HG03439 (cell line): ENCODE results near the gene FANCD2.
"Not testable (repeated sequence)": the region's sequence is repeated elsewhere in the genome, so short reads cannot be mapped to it uniquely, and the experiment has no call there.

ENCODE experiments used
- ATAC-seq: cut with Tn5 transposase; IDR thresholded peaks from one replicate; pipeline ENCODE4 v1.9.1; 2021; ENCODE audit warnings: mild to moderate bottlenecking, moderate library complexity; ENCODE audit not compliant: unreplicated experiment

FANCD2 gene

GRCh38 chr3:10026084-10026890 is at the start of gene FANCD2:
FANCD2 (plus strand) TSS chr3:10026437; CDS start chr3:10028658, 2,221 bp downstream.
- ATAC-seq, result peak; percentile 92

GRCh38 chr3:9976721-9977709 is 49.2 kb upstream of the FANCD2 start:
- no peak for ATAC-seq

DNA sequence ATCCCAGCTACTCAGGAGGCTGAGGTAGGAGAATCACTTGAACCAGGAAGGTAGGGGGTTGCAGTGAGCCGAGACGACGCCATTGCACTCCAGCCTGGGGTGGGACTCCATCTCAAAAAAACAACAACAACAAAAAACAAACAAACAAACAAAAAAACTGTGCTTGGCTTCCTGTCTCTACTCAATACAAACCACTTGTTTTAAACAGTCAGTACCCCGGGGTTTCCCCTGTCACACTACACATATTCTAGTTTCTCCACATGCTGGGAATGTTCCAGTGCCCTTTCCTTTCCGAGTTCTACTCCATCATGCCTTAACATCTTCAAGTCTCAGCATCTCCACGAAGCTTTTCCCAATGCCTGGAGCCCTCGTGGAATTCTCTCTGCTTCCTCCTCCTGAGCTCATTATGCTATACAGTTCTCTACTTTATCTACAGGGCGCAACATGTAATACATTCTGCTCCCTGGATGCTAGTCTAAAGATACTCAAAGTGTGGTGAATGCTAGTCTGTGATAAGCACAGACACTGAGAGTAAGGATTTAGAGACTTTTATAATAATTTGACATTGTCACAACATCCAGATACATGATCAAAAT is 47.4 kb upstream of the FANCD2 start:
- ATAC-seq, result no peak

GRCh38 chr3:9980251-9980650 is 46.0 kb upstream of the FANCD2 start:
- no peak for ATAC-seq

DNA sequence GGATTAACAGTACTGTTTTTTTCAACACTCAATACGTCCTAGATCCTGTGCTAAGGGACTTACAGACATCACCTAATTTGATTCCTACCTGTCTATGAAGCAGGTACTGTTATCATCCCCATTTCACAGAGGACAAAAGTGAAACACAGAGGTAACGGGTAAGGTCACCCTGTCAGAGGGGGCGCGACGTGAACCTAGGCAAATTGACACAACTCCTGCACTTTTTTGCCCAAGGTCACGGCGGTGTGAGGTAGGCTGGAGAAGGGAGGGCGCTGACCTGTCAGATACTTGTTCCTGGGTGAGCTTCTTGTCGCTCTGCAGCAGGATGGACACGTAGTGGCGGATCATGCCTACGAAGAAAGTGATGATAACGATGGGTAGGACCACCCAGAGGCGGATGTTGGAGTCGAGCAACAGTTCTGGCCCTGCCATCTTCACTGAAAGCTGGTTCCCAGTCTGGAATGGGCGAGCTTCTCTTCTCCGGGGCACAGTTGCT is 40.0 kb upstream of the FANCD2 start:
- peak; percentile 31 for ATAC-seq

DNA sequence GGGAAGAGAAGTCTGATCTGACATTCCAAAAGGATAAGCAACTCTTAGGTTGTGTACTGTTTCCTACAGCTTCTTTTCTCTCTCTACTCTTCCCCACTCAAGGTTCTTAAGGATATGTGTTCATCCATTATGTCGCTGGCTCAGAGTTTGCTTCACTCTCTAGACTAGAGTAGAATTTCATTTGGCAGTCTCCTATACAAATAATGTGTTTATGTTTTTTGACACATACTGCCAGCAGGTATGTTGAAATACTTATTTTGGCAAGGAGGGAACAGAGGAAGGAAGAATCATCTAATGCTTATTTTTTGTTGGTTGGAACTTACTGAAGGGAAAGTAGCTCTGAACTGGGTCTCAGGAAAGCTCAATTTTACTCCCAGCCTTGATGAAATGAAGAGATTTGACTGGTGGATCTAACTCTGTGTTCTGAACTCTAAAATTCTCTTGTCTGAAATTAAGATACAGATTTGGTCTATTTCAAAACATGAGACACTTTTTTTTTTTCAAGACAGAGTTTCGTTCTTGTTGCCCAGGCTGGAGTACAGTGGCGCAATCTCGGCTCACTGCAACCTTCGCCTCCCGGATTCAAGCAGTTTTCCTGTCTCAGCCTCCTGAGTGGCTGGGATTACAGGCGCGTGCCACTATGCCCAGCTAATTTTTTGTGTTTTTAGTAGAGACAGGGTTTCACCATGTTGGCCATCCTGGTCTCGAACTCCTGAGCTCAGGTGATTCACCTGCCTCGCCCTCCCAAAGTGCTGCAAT is 32.0 kb upstream of the FANCD2 start:
- ATAC-seq, result no peak

- ATAC-seq, result no peak
Observed at GRCh38 chr3:10000686-10001085, 25.6 kb upstream of the FANCD2 start.

GRCh38 chr3:10002951-10003350 is 23.3 kb upstream of the FANCD2 start:
- no peak for ATAC-seq

GRCh38 chr3:10004506-10004905 is 21.7 kb upstream of the FANCD2 start:
- ATAC-seq, result no peak

- no peak for ATAC-seq
Observed at GRCh38 chr3:10004960-10005564, 21.2 kb upstream of the FANCD2 start.

- no peak for ATAC-seq
Observed at GRCh38 chr3:10006048-10006761, 20.0 kb upstream of the FANCD2 start.

DNA sequence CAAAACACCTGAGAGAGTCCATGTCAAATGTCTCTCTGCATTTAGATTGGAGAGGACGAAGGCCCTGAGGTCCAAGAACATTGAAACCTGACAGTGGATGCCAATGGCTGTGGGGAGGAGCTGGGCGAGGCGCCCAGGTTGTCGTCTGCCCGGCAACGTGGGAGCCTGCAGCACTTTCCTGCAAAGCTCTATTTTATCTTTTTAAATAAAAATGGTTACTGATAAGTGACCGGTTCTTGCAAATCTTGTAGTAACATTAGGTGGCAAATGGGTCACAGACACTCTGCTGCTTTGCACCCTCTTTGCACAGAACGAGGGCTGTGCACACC is 19.5 kb upstream of the FANCD2 start:
- no peak for ATAC-seq

DNA sequence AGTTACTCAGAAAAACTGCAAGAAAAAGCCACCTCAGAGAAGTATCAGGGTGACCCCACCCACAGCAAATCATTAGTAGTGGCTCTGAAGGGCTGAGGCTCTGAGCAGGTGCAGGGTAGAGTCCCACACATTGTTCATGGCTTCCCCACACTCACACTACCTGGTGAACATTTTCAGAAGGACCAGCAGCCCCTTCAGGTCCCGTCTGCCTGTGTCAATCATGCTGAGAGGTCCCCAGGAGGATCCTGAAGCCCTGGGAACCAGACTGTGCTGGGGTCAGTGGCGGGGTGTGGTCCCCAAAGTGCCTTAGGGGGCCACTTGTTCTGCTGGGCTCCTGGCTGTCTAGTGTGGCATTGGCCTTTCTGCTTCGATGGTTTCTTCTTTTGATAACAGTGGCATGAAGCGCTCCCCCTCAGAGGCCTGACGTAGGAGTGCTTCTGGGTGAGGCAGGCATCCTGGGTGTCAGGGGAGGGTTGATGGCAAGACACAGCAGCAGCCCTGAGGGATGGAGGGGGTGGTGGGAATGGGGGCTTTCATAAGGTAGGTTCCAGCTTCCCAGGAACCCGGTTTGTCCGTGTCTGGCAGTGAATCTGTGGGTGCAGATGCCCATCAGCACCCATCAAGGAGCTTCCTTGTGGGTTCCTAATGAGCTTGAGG is 19.0 kb upstream of the FANCD2 start:
- ATAC-seq, result no peak

DNA sequence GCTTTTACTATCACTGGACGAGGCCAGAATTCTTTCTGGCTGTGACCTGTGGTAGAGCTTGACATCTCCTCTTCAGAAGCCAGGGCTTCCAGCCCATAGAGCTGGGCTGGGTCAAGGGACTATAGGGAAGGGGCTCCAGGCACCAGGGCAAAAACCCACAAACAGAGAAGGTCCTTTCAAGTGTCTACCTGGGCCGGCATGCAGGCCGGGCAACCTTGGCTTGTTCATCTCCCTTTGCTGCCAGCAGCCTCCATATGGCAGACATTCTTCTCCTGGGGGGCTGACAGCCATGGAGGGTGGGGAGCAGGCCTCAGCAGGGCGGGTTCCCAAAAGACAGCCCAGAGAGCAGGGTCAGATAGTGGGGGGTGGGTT is 18.0 kb upstream of the FANCD2 start:
- ATAC-seq, result not testable (repeated sequence)

DNA sequence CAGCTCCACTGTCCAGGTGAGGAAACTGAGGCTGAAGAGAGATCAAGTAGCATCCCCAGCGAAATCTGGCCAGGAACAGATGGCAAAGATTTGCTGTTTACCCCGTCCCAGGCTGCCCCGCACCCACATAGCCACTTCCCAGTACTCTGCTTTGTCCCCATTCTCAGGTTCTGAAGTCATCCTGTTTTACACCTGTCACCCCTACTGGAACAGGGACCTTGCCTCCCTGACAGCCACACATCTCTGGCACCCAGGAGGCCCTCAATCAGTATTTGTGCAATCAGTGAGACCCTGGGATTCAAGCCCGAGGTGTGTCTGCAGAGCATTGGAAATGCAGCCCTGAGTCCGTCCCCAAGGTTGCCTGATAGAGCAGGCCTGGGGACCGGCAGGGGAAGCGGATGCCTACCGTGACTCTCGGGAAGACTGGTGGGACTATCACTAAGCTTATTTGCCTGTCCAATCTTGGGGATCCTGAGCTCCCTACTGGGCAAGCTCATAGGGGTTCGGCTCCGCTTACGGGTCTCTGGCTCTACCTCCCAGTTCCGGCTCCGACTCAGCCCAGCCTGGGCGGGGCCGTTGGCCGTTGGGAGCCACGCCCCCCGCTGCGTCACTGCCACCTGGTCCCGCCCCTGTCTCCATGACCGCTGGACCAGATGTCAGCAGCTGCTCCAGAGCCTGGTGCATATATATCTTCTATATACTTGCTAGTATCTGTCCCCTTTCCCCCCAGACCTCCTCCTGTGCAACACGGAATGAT is 17.5 kb upstream of the FANCD2 start:
- peak; percentile 53 for ATAC-seq

DNA sequence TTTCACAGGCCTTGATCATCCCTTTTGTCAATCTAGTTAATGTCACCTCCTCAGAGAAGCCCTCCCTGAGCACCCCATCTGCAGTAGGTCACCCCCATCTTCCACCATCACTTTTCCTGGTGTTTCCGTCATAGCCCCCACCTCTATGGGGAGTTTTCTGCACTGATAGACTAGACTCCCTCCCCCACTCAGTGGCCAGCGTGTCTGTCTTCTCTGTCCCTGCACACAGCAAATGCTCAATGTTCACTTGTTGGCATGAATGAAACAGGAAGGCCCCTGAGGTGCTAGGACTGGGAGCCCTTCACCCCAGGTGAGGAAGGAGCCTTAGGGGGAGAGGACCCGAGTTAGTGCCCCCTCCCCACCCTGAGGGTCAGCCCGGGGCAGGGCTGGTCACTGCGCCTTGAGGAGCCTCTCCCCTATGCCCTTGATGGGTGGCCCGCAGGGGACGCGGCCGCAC is 15.8 kb upstream of the FANCD2 start:
- ATAC-seq, result no peak

DNA sequence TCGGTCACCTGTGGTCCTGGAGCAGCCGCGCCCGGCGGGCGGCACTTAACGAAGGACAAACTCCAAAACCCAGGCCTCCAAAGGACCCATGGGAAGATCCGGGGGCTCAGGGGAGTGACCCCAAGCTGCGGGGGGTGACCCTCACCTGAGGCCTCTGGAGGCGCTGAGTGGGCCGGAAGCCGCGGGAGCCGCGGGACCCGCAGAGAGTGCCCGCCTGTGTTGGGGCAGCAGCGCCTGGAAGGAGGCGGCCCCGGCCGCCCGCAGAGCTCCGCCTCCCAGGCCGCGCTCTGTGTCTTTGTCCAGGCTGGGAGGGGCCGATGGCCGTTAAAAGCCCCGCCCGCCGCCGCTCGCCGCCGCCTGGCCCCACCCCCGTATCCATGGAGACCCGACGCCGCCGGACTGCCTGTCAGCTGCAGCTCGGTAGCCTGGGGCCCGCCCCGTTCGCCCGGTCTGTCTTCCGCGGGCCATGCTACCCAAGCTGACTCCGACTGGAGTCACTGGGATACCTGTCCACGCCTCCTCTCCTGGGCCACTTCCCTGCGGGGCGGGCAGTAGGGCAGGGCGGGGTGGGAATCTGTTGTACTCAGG is 15.3 kb upstream of the FANCD2 start:
- peak; percentile 79 for ATAC-seq

DNA sequence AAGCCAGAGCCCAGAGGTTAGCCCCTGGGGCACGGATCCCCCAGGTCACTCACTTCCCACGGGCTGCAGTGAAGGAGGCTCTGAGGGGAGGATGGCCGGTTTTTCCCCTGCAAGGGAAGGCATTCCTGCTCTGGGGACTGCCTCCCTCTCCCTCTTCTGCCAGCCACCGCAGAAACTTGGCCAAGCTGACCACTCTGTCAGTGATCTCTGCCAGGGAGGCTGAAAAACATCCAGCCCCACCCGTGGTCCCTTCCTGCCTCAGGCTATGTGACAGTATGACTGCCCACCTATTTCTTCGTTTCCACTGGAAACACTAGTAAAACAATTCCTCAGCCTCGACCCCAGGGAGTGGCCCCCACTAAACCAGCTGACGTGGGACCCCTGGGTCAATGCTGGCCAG is 14.6 kb upstream of the FANCD2 start:
- ATAC-seq, result no peak
